ENCODE results near the gene SLC22A14. TPM values are rescaled to one million over a fixed set of nuclear protein-coding genes. Genes with fewer than 3 reads are reported as not detected.

The SLC22A14 gene
- total and polyA plus RNA-seq, 7 donors, result 0.09 TPM; not detected in 6

DNA sequence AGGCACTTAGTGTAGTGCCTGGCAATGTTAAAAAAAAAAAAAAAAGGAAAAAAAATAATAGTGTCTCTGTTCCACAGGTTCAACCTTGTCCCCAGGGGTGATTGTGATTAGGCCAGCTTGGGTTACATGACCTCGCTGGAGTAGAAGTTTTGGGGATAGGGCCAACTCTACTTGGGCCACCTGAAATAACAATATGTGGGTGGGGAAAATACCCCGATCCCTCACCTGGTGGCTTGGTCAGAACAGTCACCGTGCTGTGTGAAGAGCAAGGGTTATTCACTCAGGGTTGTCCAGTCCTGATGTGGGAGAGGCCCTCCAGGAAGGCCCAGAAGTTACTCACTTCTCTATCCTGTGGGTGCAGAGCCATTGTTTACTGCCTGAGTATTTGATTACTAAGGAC lies 84.0 kb downstream of the SLC22A14 start:
- DNase-seq, result no peak
- H3K27ac ChIP-seq, result no peak overlapping the region
- peaks cover 0 to 13% (median 7%) of the 10 kb centered on the region in 4 donors for H3K4me1 ChIP-seq
- no peak for TF ChIP-seq POLR2A (IDR thresholded peaks at IDR 0.05)
- TF ChIP-seq, protein P1, sequence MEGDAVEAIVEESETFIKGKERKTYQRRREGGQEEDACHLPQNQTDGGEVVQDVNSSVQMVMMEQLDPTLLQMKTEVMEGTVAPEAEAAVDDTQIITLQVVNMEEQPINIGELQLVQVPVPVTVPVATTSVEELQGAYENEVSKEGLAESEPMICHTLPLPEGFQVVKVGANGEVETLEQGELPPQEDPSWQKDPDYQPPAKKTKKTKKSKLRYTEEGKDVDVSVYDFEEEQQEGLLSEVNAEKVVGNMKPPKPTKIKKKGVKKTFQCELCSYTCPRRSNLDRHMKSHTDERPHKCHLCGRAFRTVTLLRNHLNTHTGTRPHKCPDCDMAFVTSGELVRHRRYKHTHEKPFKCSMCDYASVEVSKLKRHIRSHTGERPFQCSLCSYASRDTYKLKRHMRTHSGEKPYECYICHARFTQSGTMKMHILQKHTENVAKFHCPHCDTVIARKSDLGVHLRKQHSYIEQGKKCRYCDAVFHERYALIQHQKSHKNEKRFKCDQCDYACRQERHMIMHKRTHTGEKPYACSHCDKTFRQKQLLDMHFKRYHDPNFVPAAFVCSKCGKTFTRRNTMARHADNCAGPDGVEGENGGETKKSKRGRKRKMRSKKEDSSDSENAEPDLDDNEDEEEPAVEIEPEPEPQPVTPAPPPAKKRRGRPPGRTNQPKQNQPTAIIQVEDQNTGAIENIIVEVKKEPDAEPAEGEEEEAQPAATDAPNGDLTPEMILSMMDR (IDR thresholded peaks at IDR 0.05), result no peak
- no peak for TF ChIP-seq POLR2AphosphoS5 (IDR thresholded peaks at IDR 0.05)
- no peak for TF ChIP-seq EP300 (IDR thresholded peaks at IDR 0.05)
- no peaks in the 10 kb centered on the region for H3K9me3 ChIP-seq
- WGBS, 2 donors, result 90 to 98% methylated on average over 3 of the region's 3 CpGs
- H3K4me3 ChIP-seq, result no peak overlapping the region
- H3K36me3 ChIP-seq, result peaks cover 0 to 38% (median 2%) of the 10 kb centered on the region in 4 donors
- H3K27me3 ChIP-seq, result no peaks in the 10 kb centered on the region
- intact Hi-C loops (cut with DNase I), result no loop called here

DNA sequence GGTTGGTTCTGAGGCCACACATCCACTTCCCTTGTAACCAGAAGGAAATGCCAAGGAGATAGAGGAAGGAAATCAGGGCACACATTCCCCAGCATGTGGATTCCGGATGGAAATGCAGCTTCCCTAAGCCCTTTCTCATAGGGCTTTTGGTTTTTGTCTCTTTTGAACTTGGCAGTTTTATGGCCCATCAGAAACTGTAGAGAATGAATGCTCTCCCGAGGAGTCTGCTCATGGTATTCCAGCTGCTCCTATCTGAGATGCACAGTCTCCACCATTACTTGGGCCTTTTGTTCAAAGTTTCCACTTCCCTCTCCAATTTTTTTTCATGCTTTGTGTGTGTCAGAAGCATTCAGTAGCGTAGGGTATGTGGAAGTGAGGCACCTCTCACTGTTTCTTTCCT lies 85.7 kb downstream of the SLC22A14 start:
- DNase-seq, result no peak
- WGBS, 2 donors, result 81 to 89% methylated on average over 3 of the region's 3 CpGs
- Histone ChIP-seq H3K27ac (no peak overlapping the region), H3K36me3 (peaks cover 0 to 40% (median 2%) of the 10 kb centered on the region in 4 donors), H3K9me3 (no peaks in the 10 kb centered on the region), H3K4me1 (peaks cover 0 to 13% (median 7%) of the 10 kb centered on the region in 4 donors), H3K27me3 (no peaks in the 10 kb centered on the region), H3K4me3 (no peak overlapping the region)
- intact Hi-C loops (cut with DNase I), result no loop called here
- TF ChIP-seq POLR2A (IDR thresholded peaks at IDR 0.05) (no peak), POLR2AphosphoS5 (IDR thresholded peaks at IDR 0.05) (peak in 2 of 4 donors; percentile 50 to 59)
- TF ChIP-seq, protein P1 (IDR thresholded peaks at IDR 0.05), result no peak

Small RNAs within 50 kb of the gene (small RNA-seq; reads per million reads assigned to genes)
- 0 reads per million in 3 donors for gene RNU6-235P

Other genes starting within 250 kb of the SLC22A14 start
- gene DLEC1, start 243.1 kb upstream of the SLC22A14 start, total RNA-seq, result under 1 TPM; 0.16 to 0.41 (median 0.32) TPM
- under 1 TPM; 0.42 to 0.60 (median 0.46) TPM for gene DLEC1, start 243.1 kb upstream of the SLC22A14 start, polyA plus RNA-seq
- gene ACAA1, start 145.2 kb upstream of the SLC22A14 start, total RNA-seq, result 10 to 100 TPM; 42.6 to 53.2 (median 47.6) TPM
- 100 to 1,000 TPM; 102 to 258 (median 131) TPM for gene ACAA1, start 145.2 kb upstream of the SLC22A14 start, polyA plus RNA-seq
- gene MYD88, start 143.6 kb upstream of the SLC22A14 start, total RNA-seq, result 10 to 100 TPM; 27.8 to 39.7 (median 33.4) TPM
- 10 to 100 TPM; 48.6 to 74.0 (median 58.4) TPM for gene MYD88, start 143.6 kb upstream of the SLC22A14 start, polyA plus RNA-seq
- gene OXSR1, start 116.8 kb upstream of the SLC22A14 start, total RNA-seq, result 10 to 100 TPM; 21.8 to 28.8 (median 26.2) TPM
- 10 to 100 TPM; 13.8 to 22.9 (median 22.8) TPM for gene OXSR1, start 116.8 kb upstream of the SLC22A14 start, polyA plus RNA-seq
- 1 to 10 TPM in 1 of 4 donors, not detected in 3; 2.1 TPM for gene SLC22A13, start 16.5 kb upstream of the SLC22A14 start, total RNA-seq
- gene SLC22A13, start 16.5 kb upstream of the SLC22A14 start, polyA plus RNA-seq, result under 1 TPM in 1 of 3 donors, not detected in 2; 0.17 TPM
- gene XYLB, start 64.5 kb downstream of the SLC22A14 start, total RNA-seq, result 1 to 10 TPM; 2.3 to 3.2 (median 2.4) TPM
- gene XYLB, start 64.5 kb downstream of the SLC22A14 start, polyA plus RNA-seq, result 1 to 10 TPM; 3.6 to 4.9 (median 3.9) TPM
- 1 to 10 TPM; 4.8 to 9.1 (median 6.7) TPM for gene ACVR2B, start 171.6 kb downstream of the SLC22A14 start, total RNA-seq
- 1 to 10 TPM in 1 of 3 donors, under 1 TPM in 2; 0.46 to 1.7 (median 0.60) TPM for gene ACVR2B, start 171.6 kb downstream of the SLC22A14 start, polyA plus RNA-seq
- gene EXOG, start 214.0 kb downstream of the SLC22A14 start, total RNA-seq, result 10 to 100 TPM in 3 of 4 donors, 1 to 10 TPM in 1; 9.7 to 26.9 (median 12.8) TPM
- 1 to 10 TPM; 2.4 to 7.8 (median 2.5) TPM for gene EXOG, start 214.0 kb downstream of the SLC22A14 start, polyA plus RNA-seq